H1 (cell line): Measurements from ENCODE around the gene SLC22A14.

Experiments used
- BCL11A ChIP-seq, 2 experiments: IDR thresholded peaks; one replicate each; pipeline ENCODE4 v1.6.1; 2011; ENCODE audit warnings: low read depth in 2 of 2, low read length in 2 of 2, mild to moderate bottlenecking in 2 of 2
- POLR2A ChIP-seq, 2 experiments: IDR thresholded peaks; 1 replicate in 1 of 2; 2 replicates in 1 of 2; pipeline ENCODE4 v1.6.1; 2011; ENCODE audit warnings: low read depth in 2 of 2, low read length in 2 of 2, mild to moderate bottlenecking in 2 of 2; ENCODE audit errors: control extremely low read depth in 1 of 2

DNA sequence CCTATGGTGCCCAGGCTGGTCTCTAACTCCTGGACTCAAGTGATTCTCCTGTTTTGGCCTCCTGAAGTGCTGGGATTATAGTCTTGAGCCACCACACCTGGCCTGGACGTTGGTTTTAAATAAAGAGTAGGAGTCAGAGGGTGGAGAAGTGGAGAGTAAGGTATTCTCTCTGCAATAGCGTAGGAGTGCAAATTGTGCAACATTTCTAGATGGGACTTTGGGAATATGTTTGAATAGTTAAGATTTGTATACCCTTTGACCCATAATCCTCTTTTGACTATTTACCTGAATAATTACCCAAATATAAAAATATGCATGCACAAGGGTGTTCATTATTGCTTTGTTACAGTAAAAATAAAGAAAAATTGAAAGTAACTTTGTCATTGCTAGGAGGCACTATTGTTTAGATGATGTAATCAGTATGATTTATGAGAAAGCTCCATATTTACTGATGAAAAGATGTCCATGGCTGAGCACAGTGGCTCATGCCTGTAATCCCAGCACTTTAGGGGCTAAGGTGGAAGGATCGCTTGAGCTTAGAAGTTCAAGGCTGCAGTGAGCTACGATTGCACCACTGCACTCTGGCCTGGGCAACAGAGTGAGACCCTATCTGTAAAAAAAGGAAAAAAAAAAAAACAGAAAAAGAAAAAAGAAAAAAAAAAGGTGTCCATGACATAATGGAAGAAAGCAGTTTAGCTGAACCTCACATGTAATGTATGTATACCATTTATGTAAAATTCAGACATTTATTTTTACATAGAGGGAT is 49.3 kb downstream of the SLC22A14 start:
- TF ChIP-seq BCL11A (IDR thresholded peaks at IDR 0.05; ENCODE audit: low read depth in 2 of 2, low read length in 2 of 2) (no peak), POLR2A (IDR thresholded peaks at IDR 0.05; ENCODE audit: control extremely low read depth in 1 of 2, low read depth in 2 of 2, low read length in 2 of 2) (no peak)
